ENCODE measurements around the gene PLBD1. TPM values are rescaled to one million over a fixed set of nuclear protein-coding genes. Genes with fewer than 3 reads are reported as not detected.

Gene PLBD1
- polyA plus RNA-seq, 10 donors: 22.4 to 28.0 (median 24.2) TPM

DNA sequence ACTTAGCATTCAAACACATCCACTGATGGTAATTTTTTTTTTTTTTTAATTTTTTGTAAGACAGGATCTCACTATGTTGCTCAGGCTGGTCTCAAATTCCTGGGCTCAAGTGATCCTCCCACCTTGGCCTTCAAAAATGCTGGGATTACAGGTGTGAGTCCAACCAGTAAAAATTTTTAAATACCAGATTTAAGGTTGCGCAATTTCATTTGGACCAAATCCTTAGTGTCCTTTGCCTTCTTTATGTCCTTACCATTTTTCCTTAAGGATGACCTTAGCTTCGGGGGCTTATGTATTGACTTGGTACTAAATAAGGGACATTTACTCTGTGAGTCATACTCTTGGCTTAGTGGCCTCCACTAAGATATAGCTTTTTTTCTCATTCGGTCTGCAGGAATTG lies 4.1 kb upstream of the PLBD1 start:
- DNase-seq: no peak

DNA sequence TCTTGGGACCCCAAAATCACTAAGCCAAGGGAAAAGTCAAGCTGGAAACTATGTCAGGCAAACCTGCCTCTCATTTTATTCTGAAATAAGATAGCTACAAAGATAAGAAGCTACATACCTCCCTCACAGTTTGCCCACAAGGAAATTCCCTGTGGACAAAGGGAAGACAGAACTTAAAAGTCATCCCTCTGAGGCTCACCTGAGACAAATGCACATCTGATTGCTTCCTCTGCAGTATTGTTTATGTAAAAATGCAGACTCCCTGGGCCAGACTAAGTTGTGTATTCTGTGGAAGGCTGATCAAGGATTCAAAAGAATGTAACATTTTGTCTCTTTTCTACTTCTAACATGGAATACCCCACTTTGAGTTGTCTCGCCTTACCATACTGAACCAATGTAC lies 2.5 kb upstream of the PLBD1 start:
- DNase-seq: no peak

- no peak for DNase-seq
Observed at GRCh38 chr12:14564336-14564959, 3.2 kb downstream of the PLBD1 start.

DNA sequence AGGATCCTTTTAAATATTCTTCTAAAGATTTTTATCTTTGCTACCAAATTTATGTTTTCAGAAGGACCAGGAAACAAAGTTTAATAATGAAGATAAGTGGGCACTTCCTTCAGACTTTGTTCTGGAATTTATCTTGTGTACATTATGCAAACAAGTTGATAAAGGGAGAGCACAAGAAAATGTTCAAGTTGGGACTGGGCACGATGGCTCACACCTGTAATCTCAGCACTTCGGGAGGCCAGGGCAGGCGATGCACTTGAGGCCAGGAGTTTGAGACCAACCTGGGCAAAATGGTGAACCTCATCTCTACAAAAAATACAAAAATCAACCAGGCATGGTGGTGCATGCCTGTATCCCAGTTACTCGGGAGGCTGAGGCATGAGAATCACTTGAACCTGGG lies 4.6 kb downstream of the PLBD1 start:
- no peak for DNase-seq

- no peak for DNase-seq
Observed at GRCh38 chr12:14562279-14562678, 5.4 kb downstream of the PLBD1 start.

DNA sequence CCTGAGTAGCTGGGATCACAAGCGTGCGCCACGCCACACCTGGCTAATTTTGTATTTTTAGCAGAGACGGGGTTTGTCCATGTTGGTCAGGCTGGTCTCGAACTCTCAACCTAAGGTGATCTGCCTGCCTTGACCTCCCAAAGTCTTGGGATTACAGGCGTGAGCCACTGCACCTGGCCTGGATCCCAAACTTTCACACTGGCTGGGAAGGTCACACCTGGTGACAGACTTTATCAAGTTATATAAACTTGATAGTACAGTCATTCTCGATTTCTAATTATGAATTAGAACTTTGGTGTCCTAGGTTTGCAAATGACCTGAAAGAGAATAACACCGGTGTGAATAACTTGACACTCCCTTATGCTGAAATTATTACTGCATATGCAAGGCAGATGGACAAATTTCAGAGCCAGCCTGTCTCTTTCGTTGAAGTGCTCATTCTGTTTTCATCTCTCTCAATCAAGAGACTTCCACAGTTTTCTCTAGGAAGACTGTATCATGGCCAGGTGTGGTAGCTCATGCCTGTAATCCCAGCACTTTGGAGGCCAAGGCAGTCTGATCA lies 5.9 kb downstream of the PLBD1 start:
- DNase-seq: no peak

- no peak for DNase-seq
Observed at GRCh38 chr12:14560904-14561574, 6.6 kb downstream of the PLBD1 start.

GRCh38 chr12:14558473-14558959 lies 9.2 kb downstream of the PLBD1 start:
- DNase-seq: no peak

DNA sequence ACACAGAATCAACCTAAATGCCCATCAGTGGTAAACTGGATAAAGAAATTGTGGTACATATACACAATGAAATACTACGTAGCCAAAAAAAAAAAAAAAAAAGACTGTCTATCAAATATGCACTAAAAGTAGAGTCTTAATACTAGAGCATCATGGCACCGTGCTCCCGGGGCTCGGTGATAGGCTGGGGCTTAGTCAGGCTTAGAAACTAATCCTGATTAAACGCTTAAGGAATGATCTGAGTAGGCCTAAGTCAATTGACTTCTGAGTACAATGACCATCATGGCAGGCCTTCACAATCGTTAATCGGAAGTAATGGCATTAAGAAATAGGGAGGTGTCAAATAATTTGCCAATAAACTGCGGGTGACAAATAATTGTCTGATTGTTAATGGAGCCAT lies 9.7 kb downstream of the PLBD1 start:
- no peak for DNase-seq

- peak; percentile 45 to 75 (median 66) for DNase-seq
Observed at GRCh38 chr12:14554281-14555007, 13.2 kb downstream of the PLBD1 start.

GRCh38 chr12:14548609-14549008 lies 19.1 kb downstream of the PLBD1 start:
- no peak for DNase-seq

GRCh38 chr12:14547571-14547970 lies 20.1 kb downstream of the PLBD1 start:
- DNase-seq: no peak

- no peak for DNase-seq
Observed at GRCh38 chr12:14545144-14546124, 22.2 kb downstream of the PLBD1 start.

DNA sequence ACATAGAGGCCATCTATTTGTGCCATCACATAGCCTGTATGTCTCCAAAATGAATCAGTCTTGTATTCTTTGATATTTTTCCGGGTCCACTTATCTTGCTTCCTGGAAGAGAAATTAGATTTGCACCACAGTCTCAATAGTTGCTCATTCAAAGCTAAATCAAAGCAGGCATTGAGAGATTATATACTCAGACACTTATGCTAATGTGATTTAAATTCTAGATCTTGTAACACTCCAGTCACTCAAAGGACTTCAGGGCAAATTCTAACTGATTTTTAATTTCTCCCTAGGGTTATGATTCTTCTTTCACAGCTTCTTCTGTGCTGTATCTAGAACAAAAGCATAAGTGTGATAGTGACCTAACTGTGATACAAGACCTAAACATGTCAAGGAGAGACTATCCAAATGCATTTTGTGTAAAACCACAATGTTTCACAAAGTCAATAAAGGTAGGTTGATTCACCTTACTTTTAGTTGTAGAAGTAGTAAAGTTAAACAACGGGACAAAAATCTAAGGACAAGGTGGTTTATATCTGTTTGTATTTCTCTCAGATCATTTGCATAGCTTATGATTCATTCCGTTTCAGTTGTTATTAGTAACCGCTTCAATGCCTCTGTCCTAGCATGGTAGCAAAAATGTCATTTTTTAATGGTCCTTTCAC lies 26.8 kb downstream of the PLBD1 start:
- DNase-seq: no peak

DNA sequence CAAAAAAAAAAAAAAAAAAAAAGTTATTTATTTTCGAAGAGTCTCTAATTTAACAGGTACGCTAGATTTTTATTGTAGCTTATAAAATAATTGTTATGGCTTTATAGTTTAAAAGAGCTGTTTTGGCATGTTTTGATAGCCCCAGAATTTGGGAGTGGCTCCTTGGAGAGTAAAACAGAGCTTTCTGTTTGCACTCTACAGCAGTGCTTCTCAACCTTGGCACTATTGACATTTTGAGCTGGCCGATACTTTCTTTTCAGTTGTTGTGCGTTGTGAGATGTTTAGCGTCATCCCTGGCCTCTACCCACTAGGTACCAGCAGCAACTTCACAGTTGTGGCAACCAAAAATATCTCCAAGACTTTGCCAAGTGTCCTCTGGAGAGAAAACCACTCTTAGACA lies 30.6 kb downstream of the PLBD1 start:
- no peak for DNase-seq

- DNase-seq: no peak
Observed at GRCh38 chr12:14532152-14532551, 35.5 kb downstream of the PLBD1 start.

DNA sequence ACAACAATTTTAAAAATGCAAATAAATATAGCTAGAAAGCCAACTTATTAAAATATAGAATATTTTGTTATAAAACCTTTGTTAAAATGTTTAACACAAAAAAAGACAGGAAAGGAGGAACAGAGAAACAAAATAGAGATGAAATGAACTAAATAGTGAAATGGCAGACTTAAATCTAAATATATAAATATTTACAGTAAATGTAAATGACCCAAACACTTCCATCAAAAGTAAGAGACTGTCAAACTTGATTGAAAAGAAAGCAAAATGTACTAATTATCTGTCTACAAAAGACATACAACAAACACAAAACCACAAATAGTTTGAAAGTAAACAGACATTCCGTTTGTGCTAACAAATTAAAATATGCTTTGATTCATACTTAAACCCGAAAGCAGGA lies 41.7 kb downstream of the PLBD1 start:
- no peak for DNase-seq

DNA sequence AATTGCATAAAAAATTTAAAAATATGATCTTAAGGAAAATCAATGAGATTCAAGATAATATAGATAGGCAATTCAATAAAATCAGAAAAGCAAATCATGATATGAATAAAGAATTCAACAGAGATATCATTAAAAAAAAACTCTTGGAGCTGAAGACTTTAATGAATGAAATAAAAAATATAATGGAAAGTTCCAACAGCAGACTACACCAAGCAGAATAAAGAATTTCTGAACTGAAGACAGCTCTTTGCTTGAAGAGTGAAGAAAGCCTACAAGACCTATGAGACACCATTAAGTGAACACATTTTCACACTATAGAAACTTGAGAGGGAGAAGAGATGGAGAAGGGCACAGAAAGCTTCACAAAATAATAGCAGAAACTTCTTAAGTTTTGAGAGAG lies 45.9 kb downstream of the PLBD1 start:
- DNase-seq: no peak

GRCh38 chr12:14514946-14515345 lies 52.7 kb downstream of the PLBD1 start:
- no peak for DNase-seq

GRCh38 chr12:14514154-14514842 lies 53.4 kb downstream of the PLBD1 start:
- DNase-seq: peak; percentile 2 to 16 (median 4)

Data from muscle of back (tissue), 11 donors.